ENCODE measurements around the gene BCL2L13. TPM values are rescaled to one million over a fixed set of nuclear protein-coding genes. Genes with fewer than 3 reads are reported as not detected.

Gene BCL2L13
- total and polyA plus RNA-seq, 7 donors: 67.0 to 201 (median 128) TPM

DNA sequence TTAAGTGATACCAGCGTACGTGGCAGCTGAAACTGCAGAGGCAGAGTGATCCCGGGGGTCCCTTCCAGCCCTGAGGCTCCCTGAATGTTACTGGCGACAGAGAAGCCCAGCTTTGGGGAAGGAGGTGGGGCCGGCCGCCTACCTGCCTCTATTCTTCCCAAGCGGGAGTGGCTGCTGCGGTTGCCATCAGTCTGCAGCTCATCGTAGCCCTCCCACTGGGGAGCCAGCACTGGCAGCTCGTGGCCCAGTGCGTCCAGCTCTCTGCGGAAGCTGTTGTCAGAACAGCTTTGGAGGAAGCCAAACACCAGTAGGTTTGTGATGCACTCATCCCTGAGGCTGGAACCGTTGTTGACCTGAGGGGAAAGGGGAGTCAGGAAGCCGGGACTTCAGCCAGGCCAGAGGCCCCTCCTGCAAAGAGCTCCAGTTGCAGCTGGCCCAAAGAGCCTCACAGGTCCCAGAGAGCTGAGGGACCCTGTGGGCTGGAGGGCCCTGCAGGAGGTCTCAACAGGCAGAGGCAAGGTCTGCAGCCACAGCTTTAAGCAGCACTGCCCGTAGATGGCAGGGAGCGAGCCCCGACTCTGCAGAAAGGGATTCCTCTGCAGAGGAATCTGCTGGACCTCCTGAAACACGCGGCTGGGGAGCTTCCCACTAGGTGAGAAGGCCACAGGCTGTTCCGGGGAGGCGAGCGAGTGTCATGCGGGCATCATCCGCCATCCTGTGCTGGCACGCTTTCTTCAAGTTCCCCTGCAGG lies 105.3 kb downstream of the BCL2L13 start:
- no peaks in the 10 kb centered on the region for H3K36me3 ChIP-seq (ENCODE audit: insufficient read depth in 1 of 2, low read depth in 1 of 2)
- 46 to 50% (median 48%) methylated on average over 25 of the region's 25 CpGs for WGBS, 3 donors
- DNase-seq (no peak), ATAC-seq (peak; percentile 16 to 59 (median 36))
- no peak overlapping the region for H3K4me3 ChIP-seq
- H3K4me1 ChIP-seq: peaks cover 11% of the 10 kb centered on the region
- H3K9me3 ChIP-seq: no peaks in the 10 kb centered on the region
- TF ChIP-seq CTCF (IDR thresholded peaks at IDR 0.05): no peak
- H3K27me3 ChIP-seq (ENCODE audit: insufficient read depth in 3 of 3, low read length in 2 of 3): no peaks in the 10 kb centered on the region
- intact Hi-C loops (cut with DNase I): loop anchor here (2.0 to 5.0 kb wide), 3 partner anchors 38 to 333 kb away; partner anchors contain the start of gene PEX26 (in 1 of the 2)
- H3K27ac ChIP-seq: no peak overlapping the region

- WGBS, 3 donors: 27 to 37% (median 33%) methylated on average over 7 of the region's 7 CpGs
- TF ChIP-seq CTCF (IDR thresholded peaks at IDR 0.05): no peak
- ATAC-seq (peak in 2 of 4 donors; percentile 8 to 9), DNase-seq (no peak)
- Histone ChIP-seq H3K27me3 (ENCODE audit: insufficient read depth in 3 of 3, low read length in 2 of 3) (no peaks in the 10 kb centered on the region), H3K4me1 (peaks cover 11% of the 10 kb centered on the region), H3K27ac (no peak overlapping the region), H3K4me3 (no peak overlapping the region), H3K36me3 (ENCODE audit: insufficient read depth in 1 of 2, low read depth in 1 of 2) (no peaks in the 10 kb centered on the region), H3K9me3 (no peaks in the 10 kb centered on the region)
- intact Hi-C loops (cut with DNase I): loop anchor here (5.0 kb wide), 2 partner anchors 38 to 333 kb away; partner anchors contain the start of gene PEX26 (in 1 of the 2)
These were observed 105.9 kb downstream of the BCL2L13 start for GRCh38 chr22:17744430-17744829.

DNA sequence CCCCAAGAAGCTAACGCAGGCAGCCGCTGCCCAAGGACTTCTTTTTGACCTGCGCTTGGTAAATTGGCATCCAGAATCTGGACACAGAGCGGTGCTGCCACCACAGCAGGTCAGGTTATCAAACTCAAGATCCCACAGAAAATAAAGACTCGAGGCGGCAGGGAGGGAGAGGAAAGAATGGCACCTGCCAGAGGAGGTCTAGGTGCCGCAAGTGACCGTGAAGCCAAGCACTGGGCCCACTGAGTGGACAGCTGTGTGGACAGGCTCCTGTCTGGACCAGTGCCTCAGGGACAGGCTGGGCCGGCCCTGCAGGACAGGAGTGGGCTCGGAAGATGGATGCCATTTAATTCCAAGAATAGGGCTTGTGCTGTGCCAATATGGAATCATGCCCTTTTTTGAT lies 108.4 kb downstream of the BCL2L13 start:
- DNase-seq: no peak
- intact Hi-C loops (cut with DNase I): no loop called here
- no peak for ATAC-seq
- H3K4me3 ChIP-seq: no peak overlapping the region
- no peak overlapping the region for H3K27ac ChIP-seq
- H3K9me3 ChIP-seq: no peaks in the 10 kb centered on the region
- TF ChIP-seq CTCF (IDR thresholded peaks at IDR 0.05): no peak
- 73 to 80% (median 77%) methylated on average over 10 of the region's 10 CpGs for WGBS, 3 donors
- no peaks in the 10 kb centered on the region for H3K27me3 ChIP-seq (ENCODE audit: insufficient read depth in 3 of 3, low read length in 2 of 3)
- no peaks in the 10 kb centered on the region for H3K36me3 ChIP-seq (ENCODE audit: insufficient read depth in 1 of 2, low read depth in 1 of 2)
- peaks cover 11% of the 10 kb centered on the region for H3K4me1 ChIP-seq

GRCh38 chr22:17748555-17749353 lies 110.2 kb downstream of the BCL2L13 start:
- TF ChIP-seq CTCF (IDR thresholded peaks at IDR 0.05): no peak
- ATAC-seq: no peak
- Histone ChIP-seq H3K4me1 (peaks cover 7% of the 10 kb centered on the region), H3K27me3 (ENCODE audit: insufficient read depth in 3 of 3, low read length in 2 of 3) (no peaks in the 10 kb centered on the region), H3K27ac (no peak overlapping the region), H3K4me3 (no peak overlapping the region), H3K36me3 (ENCODE audit: insufficient read depth in 1 of 2, low read depth in 1 of 2) (no peaks in the 10 kb centered on the region), H3K9me3 (no peaks in the 10 kb centered on the region)
- DNase-seq: no peak
- intact Hi-C loops (cut with DNase I): no loop called here
- 74 to 83% (median 79%) methylated on average over 39 to 40 of the region's 40 CpGs for WGBS, 3 donors
